ENCODE measurements around the gene ARL10. TPM values are rescaled to one million over a fixed set of nuclear protein-coding genes. Genes with fewer than 3 reads are reported as not detected.

The ARL10 gene
- total RNA-seq, 1 experiment from 2014 or later = 0.05 TPM

DNA sequence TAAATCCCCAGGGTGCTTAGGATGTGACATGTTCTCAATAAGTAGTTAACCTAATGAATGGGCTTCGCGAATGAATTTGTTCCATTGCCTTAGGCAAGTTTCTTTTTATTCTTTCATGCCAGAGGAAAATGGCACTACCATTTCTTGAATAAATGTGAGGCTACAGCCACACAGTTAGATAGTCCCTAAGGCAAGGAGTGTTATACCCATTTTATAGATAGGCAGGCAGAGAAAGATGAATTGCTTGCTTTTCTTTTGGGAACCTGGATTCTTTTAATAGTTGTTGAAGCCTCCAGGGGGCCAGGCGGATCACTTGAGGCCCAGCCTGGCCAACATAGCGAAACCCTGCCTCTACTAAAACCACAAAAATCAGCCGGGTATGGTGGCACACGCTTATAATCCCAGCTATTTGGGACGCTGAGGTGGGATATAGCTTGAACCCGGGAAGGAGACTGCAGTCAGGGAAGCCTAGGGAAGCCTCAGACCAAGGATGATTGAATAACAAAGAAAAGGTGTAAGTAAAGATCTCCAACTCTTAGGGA is 22.2 kb downstream of the ARL10 start:
- TF ChIP-seq EGR1 (IDR thresholded peaks at IDR 0.05; ENCODE audit: low read depth) (no peak), CEBPB (IDR thresholded peaks at IDR 0.05; ENCODE audit: low read depth) (no peak), ELF1 (IDR thresholded peaks at IDR 0.05; ENCODE audit: borderline replicate concordance, low read depth) (no peak)
- TF ChIP-seq, protein P1, sequence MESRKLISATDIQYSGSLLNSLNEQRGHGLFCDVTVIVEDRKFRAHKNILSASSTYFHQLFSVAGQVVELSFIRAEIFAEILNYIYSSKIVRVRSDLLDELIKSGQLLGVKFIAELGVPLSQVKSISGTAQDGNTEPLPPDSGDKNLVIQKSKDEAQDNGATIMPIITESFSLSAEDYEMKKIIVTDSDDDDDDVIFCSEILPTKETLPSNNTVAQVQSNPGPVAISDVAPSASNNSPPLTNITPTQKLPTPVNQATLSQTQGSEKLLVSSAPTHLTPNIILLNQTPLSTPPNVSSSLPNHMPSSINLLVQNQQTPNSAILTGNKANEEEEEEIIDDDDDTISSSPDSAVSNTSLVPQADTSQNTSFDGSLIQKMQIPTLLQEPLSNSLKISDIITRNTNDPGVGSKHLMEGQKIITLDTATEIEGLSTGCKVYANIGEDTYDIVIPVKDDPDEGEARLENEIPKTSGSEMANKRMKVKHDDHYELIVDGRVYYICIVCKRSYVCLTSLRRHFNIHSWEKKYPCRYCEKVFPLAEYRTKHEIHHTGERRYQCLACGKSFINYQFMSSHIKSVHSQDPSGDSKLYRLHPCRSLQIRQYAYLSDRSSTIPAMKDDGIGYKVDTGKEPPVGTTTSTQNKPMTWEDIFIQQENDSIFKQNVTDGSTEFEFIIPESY (IDR thresholded peaks at IDR 0.05; ENCODE audit: extremely low read depth, insufficient replicate concordance, low read length) = no peak
- Histone ChIP-seq H3K9me2 (ENCODE audit: insufficient read depth) (no peaks in the 10 kb centered on the region), H3K79me2 (ENCODE audit: insufficient read depth, low read length) (peaks cover 64% of the 10 kb centered on the region), H3K9me3 (ENCODE audit: control insufficient read depth in 1 of 2, insufficient read depth in 1 of 2, low read depth in 1 of 2, low read length in 2 of 2) (no peaks in the 10 kb centered on the region), H3K36me3 (ENCODE audit: control insufficient read depth in 1 of 2, insufficient read depth in 2 of 2, low read length in 2 of 2) (peaks cover 28 to 58% of the 10 kb centered on the region in 2 experiments; a peak in 3 of 4 replicates), H3K4me2 (ENCODE audit: low read length) (peak overlapping the region; percentile 86), H3K27ac (ENCODE audit: low read depth, low read length) (peak overlapping the region; percentile 94), H2AFZ (ENCODE audit: low read depth, low read length, poor library complexity, severe bottlenecking) (no peak overlapping the region), H3K9ac (ENCODE audit: low read length) (peak overlapping the region; percentile 93), H4K20me1 (ENCODE audit: insufficient read depth) (peaks cover 13% of the 10 kb centered on the region; the same call in 1 of the 2 replicates), H3K4me3 (replicated peaks in 1 of 2; ENCODE audit: low read depth in 1 of 2, low read length in 2 of 2) (peak overlapping the region; percentile 78 to 99), H3K27me3 (ENCODE audit: insufficient read depth, low read length) (no peaks in the 10 kb centered on the region), H3K4me1 (ENCODE audit: control insufficient read depth in 1 of 2, insufficient read depth in 2 of 2, low read length in 2 of 2) (peaks cover 11 to 22% of the 10 kb centered on the region in 2 experiments; a peak in 3 of 4 replicates)
- no TSS peak for BruUV-seq (replicated peaks)
- no peak for ATAC-seq
- ChIA-PET POLR2A (no interaction called here), CTCF (no interaction called here), RAD21 (ENCODE audit: low non-redundant PET in 1 of 2, low total read pairs in 2 of 2, uncharacterized antibody in 2 of 2, unreplicated experiment in 2 of 2) (no interaction called here)
- DNase-seq (ENCODE audit: low read depth, low spot score) = no peak
- intact Hi-C loops (cut with micrococcal nuclease) = no loop called here

DNA sequence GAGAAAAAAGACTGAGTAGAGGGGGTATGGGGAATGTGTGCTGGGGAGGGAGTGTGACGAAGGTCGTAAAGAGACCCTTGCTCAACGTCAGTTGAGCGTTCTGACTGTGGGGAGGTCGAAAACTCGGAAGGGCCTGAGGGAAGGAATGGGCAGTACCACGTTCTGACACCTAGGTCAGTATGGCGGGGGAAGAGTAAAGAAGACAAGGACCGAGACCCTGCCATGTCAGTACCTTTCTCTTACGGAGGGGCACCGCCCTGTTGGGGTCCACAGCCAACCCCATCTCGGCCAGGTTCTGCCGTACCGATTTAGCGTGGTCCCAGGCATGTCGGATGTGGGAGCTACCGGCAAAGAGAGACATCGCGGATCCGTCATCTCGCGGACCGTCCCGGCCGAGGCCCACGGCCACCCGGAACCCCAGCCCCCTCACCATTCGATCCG is 22.7 kb downstream of the ARL10 start:
- H3K4me1 ChIP-seq (ENCODE audit: control insufficient read depth in 1 of 2, insufficient read depth in 2 of 2, low read length in 2 of 2) = peaks cover 11 to 22% of the 10 kb centered on the region in 2 experiments; a peak in 3 of 4 replicates
- H3K9ac ChIP-seq (ENCODE audit: low read length) = peak overlapping the region; percentile 93
- ATAC-seq (peak; percentile 12), DNase-seq (ENCODE audit: low read depth, low spot score) (no peak)
- H3K9me2 ChIP-seq (ENCODE audit: insufficient read depth) = no peaks in the 10 kb centered on the region
- H3K27ac ChIP-seq (ENCODE audit: low read depth, low read length) = peak overlapping the region; percentile 94
- H3K36me3 ChIP-seq (ENCODE audit: control insufficient read depth in 1 of 2, insufficient read depth in 2 of 2, low read length in 2 of 2) = peaks cover 28 to 54% of the 10 kb centered on the region in 2 experiments; a peak in 3 of 4 replicates
- ChIA-PET CTCF (no interaction called here), RAD21 (ENCODE audit: low non-redundant PET in 1 of 2, low total read pairs in 2 of 2, uncharacterized antibody in 2 of 2, unreplicated experiment in 2 of 2) (no interaction called here), POLR2A (interaction anchor here (1.0 kb wide), 1 partner anchor 28 kb away, joined by 3 read pairs; the partner anchor contains the start of gene CLTB)
- H4K20me1 ChIP-seq (ENCODE audit: insufficient read depth) = peaks cover 13% of the 10 kb centered on the region; the same call in 1 of the 2 replicates
- peak; percentile 63 for TF ChIP-seq ZFX (IDR thresholded peaks at IDR 0.05)
- TF ChIP-seq, protein P2, sequence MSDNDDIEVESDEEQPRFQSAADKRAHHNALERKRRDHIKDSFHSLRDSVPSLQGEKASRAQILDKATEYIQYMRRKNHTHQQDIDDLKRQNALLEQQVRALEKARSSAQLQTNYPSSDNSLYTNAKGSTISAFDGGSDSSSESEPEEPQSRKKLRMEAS (IDR thresholded peaks at IDR 0.05) = no peak
- TSS peak; percentile 52 for BruUV-seq (replicated peaks)
- H3K79me2 ChIP-seq (ENCODE audit: insufficient read depth, low read length) = peaks cover 64% of the 10 kb centered on the region
- no peak overlapping the region for H2AFZ ChIP-seq (ENCODE audit: low read depth, low read length, poor library complexity, severe bottlenecking)
- peak overlapping the region; percentile 78 to 99 for H3K4me3 ChIP-seq (replicated peaks in 1 of 2; ENCODE audit: low read depth in 1 of 2, low read length in 2 of 2)
- intact Hi-C loops (cut with micrococcal nuclease) = loop anchor here (1.0 to 2.0 kb wide), 2 partner anchors 27 to 149 kb away; partner anchors contain the start of genes KIAA1191 and RNF44
- H3K9me3 ChIP-seq (ENCODE audit: control insufficient read depth in 1 of 2, insufficient read depth in 1 of 2, low read depth in 1 of 2, low read length in 2 of 2) = no peaks in the 10 kb centered on the region
- H3K27me3 ChIP-seq (ENCODE audit: insufficient read depth, low read length) = no peaks in the 10 kb centered on the region
- peak overlapping the region; percentile 86 for H3K4me2 ChIP-seq (ENCODE audit: low read length)
